Measurements from ENCODE around the gene THBS4.

Gene THBS4

GRCh38 chr5:80043187-80043586 is 8.0 kb downstream of the THBS4 start:
- H3K4ac ChIP-seq (ENCODE audit: low read depth, low read length) = no peak overlapping the region
- H3K14ac ChIP-seq (ENCODE audit: low read length) = no peak overlapping the region
- no peak overlapping the region for H2BK5ac ChIP-seq (ENCODE audit: low read depth, low read length, poor library complexity)
- H2AFZ ChIP-seq (ENCODE audit: insufficient read depth, low read length, poor library complexity) = no peak overlapping the region
- H3K27me3 ChIP-seq (ENCODE audit: insufficient read depth, low read length) = no peaks in the 10 kb centered on the region
- no peak overlapping the region for H4K12ac ChIP-seq (ENCODE audit: low read depth, low read length)
- no peaks in the 10 kb centered on the region for H3K4me1 ChIP-seq (ENCODE audit: control insufficient read depth in 1 of 2, insufficient read depth in 2 of 2, low read length in 2 of 2)
- no peaks in the 10 kb centered on the region for H3K36me3 ChIP-seq (ENCODE audit: control insufficient read depth in 1 of 2, insufficient read depth in 2 of 2, low read length in 2 of 2)
- H3K4me2 ChIP-seq (ENCODE audit: low read length) = no peak overlapping the region
- H2BK12ac ChIP-seq (ENCODE audit: low read length) = no peak overlapping the region
- no peak overlapping the region for H3K27ac ChIP-seq (ENCODE audit: low read depth, low read length)
- H3K79me2 ChIP-seq (ENCODE audit: control insufficient read depth, insufficient read depth, low read length, poor library complexity) = no peaks in the 10 kb centered on the region
- no peak overlapping the region for H3K4me3 ChIP-seq (ENCODE audit: low read depth, low read length)
- no peaks in the 10 kb centered on the region for H3K79me1 ChIP-seq (ENCODE audit: low read length)
- no peak overlapping the region for H3K18ac ChIP-seq (ENCODE audit: low read length)
- no peak overlapping the region for H3K23ac ChIP-seq (ENCODE audit: low read length)
- no peak overlapping the region for H4K91ac ChIP-seq (ENCODE audit: low read depth, low read length)
- H3K9me3 ChIP-seq (ENCODE audit: insufficient read depth, low read depth, low read length) = no peaks in the 10 kb centered on the region
- H2AK5ac ChIP-seq (ENCODE audit: low read length) = no peak overlapping the region
- no CpG with 5 or more reads among the region's 4 CpGs for WGBS (ENCODE audit: extremely low coverage, insufficient coverage, insufficient read length)
- no peak overlapping the region for H4K8ac ChIP-seq (ENCODE audit: low read depth, low read length)
- no peak overlapping the region for H3K9ac ChIP-seq (ENCODE audit: low read length)
- DNase-seq = no peak
- H2BK120ac ChIP-seq (ENCODE audit: insufficient read depth, low read length, poor library complexity) = no peak overlapping the region

DNA sequence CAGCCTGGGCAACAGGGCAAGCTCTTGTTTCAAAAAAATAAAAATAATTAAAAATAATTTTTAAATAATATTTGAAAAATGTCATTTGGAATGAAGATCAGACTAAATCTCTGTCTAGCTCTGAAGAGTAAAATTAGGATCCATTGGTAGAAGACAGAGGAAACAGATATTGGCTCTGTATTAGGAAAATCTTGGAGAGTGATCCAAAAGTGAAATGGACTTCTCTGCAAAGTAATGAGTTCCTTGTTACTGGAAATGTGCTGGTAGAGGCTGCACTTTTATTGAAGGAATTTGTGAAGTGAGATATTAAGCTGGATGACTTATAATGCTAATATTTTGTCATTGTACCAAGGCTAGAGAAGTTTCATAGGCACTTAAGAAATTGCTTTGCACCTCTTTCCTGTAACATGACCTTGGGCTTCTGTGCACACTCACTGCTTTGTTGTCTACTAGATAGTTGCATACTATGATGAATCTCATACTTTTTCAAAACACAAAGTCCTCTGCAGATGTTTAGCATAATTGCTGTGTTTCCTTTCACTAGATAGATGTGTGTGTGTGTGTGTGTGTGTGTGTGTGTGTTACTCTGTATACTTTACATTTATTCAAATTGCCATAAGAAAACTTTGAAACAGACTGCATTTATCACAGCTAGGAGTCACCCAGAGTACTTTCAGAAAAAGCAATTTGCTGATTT is 13.1 kb downstream of the THBS4 start:
- H3K23ac ChIP-seq (ENCODE audit: low read length) = no peak overlapping the region
- no peak overlapping the region for H3K4ac ChIP-seq (ENCODE audit: low read depth, low read length)
- no peak overlapping the region for H2BK120ac ChIP-seq (ENCODE audit: insufficient read depth, low read length, poor library complexity)
- H3K4me2 ChIP-seq (ENCODE audit: low read length) = no peak overlapping the region
- no peak overlapping the region for H2AFZ ChIP-seq (ENCODE audit: insufficient read depth, low read length, poor library complexity)
- no peak overlapping the region for H2BK5ac ChIP-seq (ENCODE audit: low read depth, low read length, poor library complexity)
- H3K36me3 ChIP-seq (ENCODE audit: control insufficient read depth in 1 of 2, insufficient read depth in 2 of 2, low read length in 2 of 2) = no peaks in the 10 kb centered on the region
- H4K12ac ChIP-seq (ENCODE audit: low read depth, low read length) = no peak overlapping the region
- no peak overlapping the region for H3K14ac ChIP-seq (ENCODE audit: low read length)
- no peaks in the 10 kb centered on the region for H3K27me3 ChIP-seq (ENCODE audit: insufficient read depth, low read length)
- no peak overlapping the region for H2AK5ac ChIP-seq (ENCODE audit: low read length)
- H3K18ac ChIP-seq (ENCODE audit: low read length) = no peak overlapping the region
- peaks cover 2% of the 10 kb centered on the region for H3K9me3 ChIP-seq (ENCODE audit: insufficient read depth, low read depth, low read length)
- H3K4me1 ChIP-seq (ENCODE audit: control insufficient read depth in 1 of 2, insufficient read depth in 2 of 2, low read length in 2 of 2) = no peaks in the 10 kb centered on the region
- H4K91ac ChIP-seq (ENCODE audit: low read depth, low read length) = no peak overlapping the region
- H4K8ac ChIP-seq (ENCODE audit: low read depth, low read length) = no peak overlapping the region
- H3K27ac ChIP-seq (ENCODE audit: low read depth, low read length) = no peak overlapping the region
- no peak overlapping the region for H3K9ac ChIP-seq (ENCODE audit: low read length)
- H3K79me1 ChIP-seq (ENCODE audit: low read length) = no peaks in the 10 kb centered on the region
- no peak overlapping the region for H3K4me3 ChIP-seq (ENCODE audit: low read depth, low read length)
- H2BK12ac ChIP-seq (ENCODE audit: low read length) = no peak overlapping the region
- no peak for DNase-seq
- H3K79me2 ChIP-seq (ENCODE audit: control insufficient read depth, insufficient read depth, low read length, poor library complexity) = no peaks in the 10 kb centered on the region

DNA sequence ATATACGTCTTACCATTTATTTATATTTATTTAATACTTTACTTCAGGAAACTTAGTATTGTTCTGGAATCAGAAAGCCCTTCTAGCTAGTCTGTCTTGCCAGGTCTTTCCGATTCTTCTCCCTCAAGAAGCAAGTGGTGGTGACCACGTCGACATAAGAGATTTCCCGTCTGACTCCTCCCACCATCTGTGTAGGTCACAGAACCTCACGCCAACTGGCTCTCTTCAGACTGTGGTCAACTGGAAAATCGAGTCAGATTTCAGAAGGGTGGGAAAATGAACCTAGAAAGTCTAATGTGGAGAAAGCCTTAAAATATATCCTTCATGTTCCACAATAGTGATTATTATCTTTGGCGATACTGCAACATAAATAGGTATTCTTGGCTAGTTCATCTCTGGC is 17.3 kb downstream of the THBS4 start:
- Histone ChIP-seq H2BK5ac (ENCODE audit: low read depth, low read length, poor library complexity) (no peak overlapping the region), H3K27ac (ENCODE audit: low read depth, low read length) (no peak overlapping the region), H3K27me3 (ENCODE audit: insufficient read depth, low read length) (no peaks in the 10 kb centered on the region), H2AK5ac (ENCODE audit: low read length) (no peak overlapping the region), H3K4ac (ENCODE audit: low read depth, low read length) (no peak overlapping the region), H3K23ac (ENCODE audit: low read length) (no peak overlapping the region), H2BK12ac (ENCODE audit: low read length) (no peak overlapping the region), H3K36me3 (ENCODE audit: control insufficient read depth in 1 of 2, insufficient read depth in 2 of 2, low read length in 2 of 2) (no peaks in the 10 kb centered on the region), H3K18ac (ENCODE audit: low read length) (no peak overlapping the region), H2BK120ac (ENCODE audit: insufficient read depth, low read length, poor library complexity) (no peak overlapping the region), H3K79me2 (ENCODE audit: control insufficient read depth, insufficient read depth, low read length, poor library complexity) (no peaks in the 10 kb centered on the region), H4K8ac (ENCODE audit: low read depth, low read length) (no peak overlapping the region), H3K4me2 (ENCODE audit: low read length) (no peak overlapping the region), H3K79me1 (ENCODE audit: low read length) (no peaks in the 10 kb centered on the region), H3K14ac (ENCODE audit: low read length) (no peak overlapping the region), H2AFZ (ENCODE audit: insufficient read depth, low read length, poor library complexity) (no peak overlapping the region), H4K12ac (ENCODE audit: low read depth, low read length) (no peak overlapping the region), H3K4me3 (ENCODE audit: low read depth, low read length) (no peak overlapping the region), H3K9me3 (ENCODE audit: insufficient read depth, low read depth, low read length) (peaks cover 2% of the 10 kb centered on the region), H3K4me1 (ENCODE audit: control insufficient read depth in 1 of 2, insufficient read depth in 2 of 2, low read length in 2 of 2) (peaks cover 0 to 5% of the 10 kb centered on the region in 2 experiments), H3K9ac (ENCODE audit: low read length) (no peak overlapping the region), H4K91ac (ENCODE audit: low read depth, low read length) (no peak overlapping the region)
- 100% methylated on average over 1 of the region's 8 CpGs for WGBS (ENCODE audit: extremely low coverage, insufficient coverage, insufficient read length)
- DNase-seq = no peak

DNA sequence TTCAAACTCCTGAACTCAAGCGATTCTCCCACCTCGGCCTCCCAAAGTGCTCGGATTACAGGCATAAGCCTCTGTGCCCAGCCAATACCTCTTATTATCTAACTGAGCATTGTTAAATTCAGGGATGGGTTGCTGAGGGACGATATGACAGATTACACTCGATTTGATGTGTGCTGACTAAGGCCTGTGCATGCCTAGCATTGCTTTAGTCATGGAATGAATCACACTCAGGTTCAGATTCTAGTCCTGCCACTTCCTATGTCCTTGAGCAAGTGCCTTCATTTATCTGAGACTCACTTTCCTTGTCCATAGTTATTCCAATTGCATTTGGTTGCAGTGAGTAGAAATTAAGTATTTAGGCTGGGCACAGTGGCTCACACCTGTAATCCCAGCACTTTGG is 19.5 kb downstream of the THBS4 start:
- Histone ChIP-seq H3K4me3 (ENCODE audit: low read depth, low read length) (no peak overlapping the region), H3K4me2 (ENCODE audit: low read length) (no peak overlapping the region), H2BK5ac (ENCODE audit: low read depth, low read length, poor library complexity) (no peak overlapping the region), H2AK5ac (ENCODE audit: low read length) (no peak overlapping the region), H3K14ac (ENCODE audit: low read length) (no peak overlapping the region), H3K4ac (ENCODE audit: low read depth, low read length) (no peak overlapping the region), H3K23ac (ENCODE audit: low read length) (no peak overlapping the region), H3K79me1 (ENCODE audit: low read length) (no peaks in the 10 kb centered on the region), H4K91ac (ENCODE audit: low read depth, low read length) (no peak overlapping the region), H4K12ac (ENCODE audit: low read depth, low read length) (no peak overlapping the region), H3K27ac (ENCODE audit: low read depth, low read length) (no peak overlapping the region), H2AFZ (ENCODE audit: insufficient read depth, low read length, poor library complexity) (no peak overlapping the region), H2BK120ac (ENCODE audit: insufficient read depth, low read length, poor library complexity) (no peak overlapping the region), H3K27me3 (ENCODE audit: insufficient read depth, low read length) (no peaks in the 10 kb centered on the region), H3K9me3 (ENCODE audit: insufficient read depth, low read depth, low read length) (no peaks in the 10 kb centered on the region), H3K4me1 (ENCODE audit: control insufficient read depth in 1 of 2, insufficient read depth in 2 of 2, low read length in 2 of 2) (peaks cover 0 to 5% of the 10 kb centered on the region in 2 experiments), H4K8ac (ENCODE audit: low read depth, low read length) (no peak overlapping the region), H2BK12ac (ENCODE audit: low read length) (no peak overlapping the region), H3K36me3 (ENCODE audit: control insufficient read depth in 1 of 2, insufficient read depth in 2 of 2, low read length in 2 of 2) (no peaks in the 10 kb centered on the region), H3K79me2 (ENCODE audit: control insufficient read depth, insufficient read depth, low read length, poor library complexity) (no peaks in the 10 kb centered on the region), H3K9ac (ENCODE audit: low read length) (no peak overlapping the region), H3K18ac (ENCODE audit: low read length) (no peak overlapping the region)
- no CpG with 5 or more reads among the region's 5 CpGs for WGBS (ENCODE audit: extremely low coverage, insufficient coverage, insufficient read length)
- peak in 1 of 2 donors; percentile 47 for DNase-seq

Data from trophoblast cell (in vitro differentiated cells and primary cell).